DOHH2 (cell line): ENCODE results near the gene MMP20.

Source experiments
- H3F3A ChIP-seq: fragments of 200-600 bp; sonication (generic), shearing (Covaris generic); 2 replicates; pipeline ENCODE4 v1.6.0; 2016; ENCODE audit warnings: antibody characterized with exemption, mild to moderate bottlenecking; ENCODE audit not compliant: control insufficient read depth, insufficient read depth
- H3K27ac ChIP-seq: fragments of 200-600 bp; sonication (generic); 2 replicates; pipeline ENCODE4 v1.5.1; 2014; ENCODE audit warnings: low read depth, mild to moderate bottlenecking, low read length, moderate library complexity
- H3K27me3 ChIP-seq: fragments of 200-600 bp; sonication (generic); 2 replicates; pipeline ENCODE4 v1.6.1; 2014; ENCODE audit warnings: mild to moderate bottlenecking, low read length, mixed read lengths; ENCODE audit not compliant: control insufficient read depth
- H3K36me3 ChIP-seq: fragments of 200-600 bp; sonication (generic); 2 replicates; pipeline ENCODE4 v1.6.1; 2014; ENCODE audit warnings: mild to moderate bottlenecking, low read length, moderate library complexity, mixed read lengths; ENCODE audit not compliant: control insufficient read depth
- H3K4me1 ChIP-seq: fragments of 200-600 bp; sonication (generic); 2 replicates; pipeline ENCODE4 v1.6.1; 2014; ENCODE audit warnings: mild to moderate bottlenecking, low read length, mixed read lengths; ENCODE audit not compliant: control insufficient read depth
- H3K4me2 ChIP-seq: fragments of 200-600 bp; sonication (generic); 2 replicates; pipeline ENCODE4 v1.6.0; 2014; ENCODE audit warnings: mild to moderate bottlenecking, low read length, moderate library complexity
- H3K4me3 ChIP-seq: fragments of 200-600 bp; sonication (generic); 2 replicates; pipeline ENCODE4 v1.5.1; 2014; ENCODE audit warnings: mild to moderate bottlenecking, low read length, mixed read lengths
- H3K79me2 ChIP-seq: fragments of 200-600 bp; sonication (generic); 2 replicates; pipeline ENCODE4 v1.6.1; 2014; ENCODE audit warnings: mild to moderate bottlenecking, low read length, mixed read lengths; ENCODE audit not compliant: control insufficient read depth
- H3K9me2 ChIP-seq: fragments of 200-600 bp; sonication (generic); replicated peaks from 2 replicates; pipeline ENCODE4 v1.6.1; 2014; ENCODE audit warnings: mild to moderate bottlenecking, low read length, mixed read lengths; ENCODE audit not compliant: control insufficient read depth
- H3K9me3 ChIP-seq: fragments of 200-600 bp; sonication (generic); 2 replicates; pipeline ENCODE4 v1.6.1; 2014; ENCODE audit warnings: antibody characterized with exemption, low read length, mixed read lengths; ENCODE audit not compliant: control insufficient read depth, insufficient read depth
- H4K20me1 ChIP-seq: fragments of 200-600 bp; sonication (generic); 2 replicates; pipeline ENCODE4 v1.6.0; 2014; ENCODE audit warnings: low read depth, mild to moderate bottlenecking, antibody characterized with exemption, low read length, moderate library complexity; ENCODE audit not compliant: control insufficient read depth, insufficient read depth
- EZH2phosphoT487 ChIP-seq: fragments of 200-600 bp; sonication (generic); IDR thresholded peaks from 2 replicates; pipeline ENCODE4 v1.6.1; 2017; ENCODE audit warnings: borderline replicate concordance, mild to moderate bottlenecking, antibody characterized with exemption, low read length, moderate library complexity, mixed read lengths
- TF ChIP-seq, protein P1 (sequence below): fragments of 200-600 bp; sonication (generic); IDR thresholded peaks from one replicate; pipeline ENCODE4 v1.5.1; 2014; ENCODE audit warnings: antibody characterized with exemption, mild to moderate bottlenecking, low read depth, low read length; ENCODE audit not compliant: poor library complexity, severe bottlenecking

MMP20 gene

DNA sequence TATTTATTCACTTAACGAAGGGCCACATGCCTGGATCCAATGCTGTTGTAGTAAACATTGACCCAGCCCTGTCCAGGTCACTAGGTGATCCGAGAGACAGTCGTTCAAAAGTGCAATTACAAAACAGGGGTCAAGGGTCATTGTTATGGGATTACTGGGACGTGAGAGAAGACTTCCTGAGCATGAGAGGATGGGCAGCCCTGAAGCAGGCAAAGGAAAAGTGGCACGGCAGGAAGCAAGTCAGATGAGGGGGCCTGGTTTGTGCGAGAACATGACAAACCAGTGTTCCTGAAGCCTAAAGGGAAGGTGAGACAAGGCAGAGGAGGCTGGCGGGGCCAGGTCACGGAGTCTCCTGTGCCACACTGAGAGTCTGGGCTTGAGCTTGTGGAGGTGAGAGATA, 15.8 kb upstream of the MMP20 start:
- Histone ChIP-seq H3K79me2 (no peaks in the 10 kb centered on the region), H4K20me1 (no peaks in the 10 kb centered on the region), H3K4me2 (no peak overlapping the region), H3K4me3 (no peak overlapping the region), H3F3A (no peaks in the 10 kb centered on the region), H3K27me3 (peaks cover 12% of the 10 kb centered on the region), H3K4me1 (no peaks in the 10 kb centered on the region), H3K27ac (no peak overlapping the region), H3K9me3 (no peaks in the 10 kb centered on the region), H3K36me3 (no peaks in the 10 kb centered on the region), H3K9me2 (no peaks in the 10 kb centered on the region)
- TF ChIP-seq EZH2phosphoT487: no peak
- TF ChIP-seq, protein P1, sequence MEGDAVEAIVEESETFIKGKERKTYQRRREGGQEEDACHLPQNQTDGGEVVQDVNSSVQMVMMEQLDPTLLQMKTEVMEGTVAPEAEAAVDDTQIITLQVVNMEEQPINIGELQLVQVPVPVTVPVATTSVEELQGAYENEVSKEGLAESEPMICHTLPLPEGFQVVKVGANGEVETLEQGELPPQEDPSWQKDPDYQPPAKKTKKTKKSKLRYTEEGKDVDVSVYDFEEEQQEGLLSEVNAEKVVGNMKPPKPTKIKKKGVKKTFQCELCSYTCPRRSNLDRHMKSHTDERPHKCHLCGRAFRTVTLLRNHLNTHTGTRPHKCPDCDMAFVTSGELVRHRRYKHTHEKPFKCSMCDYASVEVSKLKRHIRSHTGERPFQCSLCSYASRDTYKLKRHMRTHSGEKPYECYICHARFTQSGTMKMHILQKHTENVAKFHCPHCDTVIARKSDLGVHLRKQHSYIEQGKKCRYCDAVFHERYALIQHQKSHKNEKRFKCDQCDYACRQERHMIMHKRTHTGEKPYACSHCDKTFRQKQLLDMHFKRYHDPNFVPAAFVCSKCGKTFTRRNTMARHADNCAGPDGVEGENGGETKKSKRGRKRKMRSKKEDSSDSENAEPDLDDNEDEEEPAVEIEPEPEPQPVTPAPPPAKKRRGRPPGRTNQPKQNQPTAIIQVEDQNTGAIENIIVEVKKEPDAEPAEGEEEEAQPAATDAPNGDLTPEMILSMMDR: no peak

DNA sequence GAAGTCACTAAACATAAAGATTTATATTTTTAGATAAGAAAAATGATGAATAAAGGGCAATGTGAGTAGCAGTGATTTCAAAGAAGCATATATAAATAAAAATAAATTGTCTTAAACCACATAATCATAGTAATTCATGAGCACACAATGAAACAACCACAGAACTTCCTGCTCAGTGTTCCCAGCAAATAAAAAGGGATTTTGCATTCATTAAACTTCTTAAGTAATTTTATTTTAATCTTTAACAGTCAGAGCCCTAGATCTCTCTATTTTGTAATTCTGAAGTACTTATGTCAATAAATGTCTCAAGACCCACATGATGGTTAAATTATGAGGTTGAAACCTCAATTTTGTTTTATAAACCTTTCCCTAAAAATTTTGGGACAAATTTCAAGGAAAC, 14.5 kb upstream of the MMP20 start:
- Histone ChIP-seq H3F3A (no peaks in the 10 kb centered on the region), H3K4me3 (no peak overlapping the region), H3K27ac (no peak overlapping the region), H4K20me1 (no peaks in the 10 kb centered on the region), H3K36me3 (no peaks in the 10 kb centered on the region), H3K9me3 (no peaks in the 10 kb centered on the region), H3K79me2 (no peaks in the 10 kb centered on the region), H3K4me1 (no peaks in the 10 kb centered on the region), H3K27me3 (peaks cover 12% of the 10 kb centered on the region), H3K9me2 (no peaks in the 10 kb centered on the region), H3K4me2 (no peak overlapping the region)
- no peak for TF ChIP-seq EZH2phosphoT487
- TF ChIP-seq, protein P1: no peak

DNA sequence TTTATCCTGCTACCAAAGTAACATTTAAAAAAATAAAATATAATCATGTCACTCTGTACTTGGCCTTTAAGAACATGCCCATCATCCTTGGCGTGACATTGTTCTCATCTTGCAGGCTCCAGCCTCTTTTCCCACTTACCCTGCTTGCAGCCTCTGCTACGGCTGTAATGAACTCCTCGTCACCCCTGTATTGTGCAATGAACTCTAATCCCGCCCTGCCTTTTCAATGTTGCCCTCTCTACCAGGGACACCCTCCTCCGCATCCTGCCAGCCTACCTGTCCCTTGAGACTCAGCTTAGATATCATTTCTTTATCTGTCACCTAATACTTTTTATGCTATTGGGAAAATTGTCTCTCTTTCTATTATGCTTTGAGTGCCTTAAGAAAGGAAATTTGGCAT, 12.6 kb upstream of the MMP20 start:
- no peaks in the 10 kb centered on the region for H3K9me2 ChIP-seq
- H3K4me1 ChIP-seq: no peaks in the 10 kb centered on the region
- H3F3A ChIP-seq: no peaks in the 10 kb centered on the region
- H3K27me3 ChIP-seq: peaks cover 5% of the 10 kb centered on the region; the same call in 1 of the 2 replicates
- H3K36me3 ChIP-seq: no peaks in the 10 kb centered on the region
- H3K79me2 ChIP-seq: no peaks in the 10 kb centered on the region
- H3K4me3 ChIP-seq: no peak overlapping the region
- TF ChIP-seq EZH2phosphoT487: no peak
- TF ChIP-seq, protein P1: no peak
- no peak overlapping the region for H3K4me2 ChIP-seq
- H3K9me3 ChIP-seq: no peaks in the 10 kb centered on the region
- no peaks in the 10 kb centered on the region for H4K20me1 ChIP-seq
- no peak overlapping the region for H3K27ac ChIP-seq
